Activated CD4-positive, alpha-beta T cell treated with anti-CD3 and anti-CD28 coated beads, Interleukin-2, Interleukin-6, amounts not matched to agents 100 ng/mL and 50 ng/mL, durations not matched to agents 16 hours and 8 hours (primary cell): ENCODE results near the gene CAVIN2.
A peak's percentile ranks its signal among the peaks of the same experiment; 100 is the strongest.

Source experiments
- DNase-seq: peaks from one replicate; pipeline ENCODE4 v3.0.0-alpha.2; 2020

CAVIN2 gene, protein sequence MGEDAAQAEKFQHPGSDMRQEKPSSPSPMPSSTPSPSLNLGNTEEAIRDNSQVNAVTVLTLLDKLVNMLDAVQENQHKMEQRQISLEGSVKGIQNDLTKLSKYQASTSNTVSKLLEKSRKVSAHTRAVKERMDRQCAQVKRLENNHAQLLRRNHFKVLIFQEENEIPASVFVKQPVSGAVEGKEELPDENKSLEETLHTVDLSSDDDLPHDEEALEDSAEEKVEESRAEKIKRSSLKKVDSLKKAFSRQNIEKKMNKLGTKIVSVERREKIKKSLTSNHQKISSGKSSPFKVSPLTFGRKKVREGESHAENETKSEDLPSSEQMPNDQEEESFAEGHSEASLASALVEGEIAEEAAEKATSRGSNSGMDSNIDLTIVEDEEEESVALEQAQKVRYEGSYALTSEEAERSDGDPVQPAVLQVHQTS

DNA sequence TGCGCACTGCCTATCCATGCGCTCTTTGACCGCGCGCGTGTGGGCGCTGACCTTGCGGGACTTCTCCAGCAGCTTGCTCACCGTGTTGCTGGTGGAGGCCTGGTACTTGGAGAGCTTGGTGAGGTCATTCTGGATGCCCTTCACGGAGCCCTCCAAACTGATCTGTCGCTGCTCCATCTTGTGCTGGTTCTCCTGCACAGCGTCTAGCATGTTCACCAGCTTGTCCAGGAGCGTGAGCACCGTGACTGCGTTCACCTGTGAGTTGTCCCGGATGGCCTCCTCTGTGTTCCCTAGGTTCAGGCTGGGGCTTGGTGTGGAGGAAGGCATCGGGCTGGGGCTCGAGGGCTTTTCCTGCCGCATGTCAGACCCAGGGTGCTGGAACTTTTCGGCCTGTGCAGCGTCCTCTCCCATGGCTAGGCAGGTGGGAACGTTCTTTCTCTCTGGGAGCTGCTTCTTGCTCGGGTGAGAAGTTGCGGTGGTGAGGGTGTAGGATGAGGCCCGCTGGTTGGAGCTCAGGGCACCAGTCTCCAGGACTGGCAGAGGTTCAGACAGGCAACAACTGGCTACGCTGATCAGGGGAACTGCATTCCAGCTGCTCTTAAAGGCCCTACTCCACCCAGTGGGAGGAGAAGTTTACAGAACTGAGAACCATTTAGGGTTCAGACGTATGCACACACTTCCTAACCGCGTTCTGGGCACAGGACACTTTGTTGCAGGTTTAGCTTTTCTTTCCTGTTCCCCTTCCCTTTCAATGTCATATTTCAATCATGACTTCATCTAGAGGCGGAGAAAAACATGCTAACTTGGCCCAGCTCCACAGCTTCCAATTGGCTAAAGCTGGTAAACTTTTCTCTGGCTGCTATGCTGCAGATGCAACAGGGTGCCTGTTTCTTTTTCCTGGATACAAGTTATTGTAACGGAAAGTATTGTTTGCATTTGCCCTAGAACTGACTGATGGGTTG is at the start of gene CAVIN2:
Gene CAVIN2 (minus strand): TSS at position 574 of the 962 bp plus-strand sequence. CDS start 163 bp downstream, at position 411.
- DNase-seq: no peak

DNA sequence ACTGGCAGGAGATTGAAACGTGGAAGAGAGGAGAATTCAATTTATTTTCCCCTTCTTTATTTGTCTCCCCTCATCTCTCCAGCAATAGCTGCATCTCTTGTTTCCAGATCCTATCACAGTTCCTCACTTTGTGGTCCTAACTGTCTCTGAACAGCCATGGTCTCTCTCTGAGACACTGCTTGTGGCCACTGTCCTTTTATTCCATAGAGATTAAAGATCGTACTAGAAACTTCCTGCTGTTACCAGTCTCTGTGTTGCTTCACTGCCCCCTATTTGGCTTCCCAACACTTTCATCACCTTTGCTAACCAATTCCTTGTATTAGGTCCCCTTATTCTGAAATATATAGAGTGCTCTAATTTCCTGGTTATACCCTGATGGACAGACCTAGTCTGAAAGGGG is 48.9 kb upstream of the CAVIN2 start:
- no peak for DNase-seq

DNA sequence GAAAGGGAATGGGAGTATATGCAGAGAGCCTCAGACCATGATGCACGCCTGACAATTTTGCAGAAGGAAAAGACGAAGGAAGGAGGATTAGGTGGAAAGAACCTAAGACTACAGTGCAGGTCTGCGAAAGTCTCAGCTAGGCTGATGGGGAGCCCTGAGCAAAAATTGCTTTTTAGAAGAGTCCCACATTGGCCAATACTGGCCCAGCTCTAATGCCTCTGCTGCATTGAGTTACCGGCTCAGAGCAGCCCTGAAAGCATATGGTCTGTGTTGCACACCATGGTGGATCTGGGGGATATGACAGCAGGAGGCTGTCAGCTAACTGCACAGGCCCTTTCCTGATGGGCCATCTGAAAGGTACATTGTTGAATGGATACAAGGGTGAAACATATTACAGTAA is 48.3 kb upstream of the CAVIN2 start:
- no peak for DNase-seq

DNA sequence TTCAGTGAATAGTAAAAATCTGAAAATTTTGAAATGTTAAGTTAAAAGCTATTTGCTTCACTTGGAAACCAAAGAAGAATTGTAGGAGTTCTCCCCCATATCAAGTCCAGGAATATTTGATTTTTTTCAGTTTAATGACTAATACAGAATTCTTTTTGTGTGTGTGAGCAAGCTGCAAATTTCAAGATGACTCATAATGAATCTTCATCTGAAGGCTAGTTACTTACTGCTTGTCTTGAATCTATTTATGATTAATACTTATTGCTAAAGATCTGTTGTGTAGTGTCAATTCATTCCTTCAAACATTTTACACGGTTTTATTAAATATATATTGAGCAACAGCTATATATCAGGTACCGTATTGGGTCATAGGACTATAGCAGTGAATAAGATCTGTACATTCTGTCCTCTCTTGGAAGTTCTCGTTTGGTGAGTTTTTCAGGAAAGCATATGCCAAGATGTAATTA is 47.8 kb upstream of the CAVIN2 start:
- DNase-seq: peak; percentile 4

DNA sequence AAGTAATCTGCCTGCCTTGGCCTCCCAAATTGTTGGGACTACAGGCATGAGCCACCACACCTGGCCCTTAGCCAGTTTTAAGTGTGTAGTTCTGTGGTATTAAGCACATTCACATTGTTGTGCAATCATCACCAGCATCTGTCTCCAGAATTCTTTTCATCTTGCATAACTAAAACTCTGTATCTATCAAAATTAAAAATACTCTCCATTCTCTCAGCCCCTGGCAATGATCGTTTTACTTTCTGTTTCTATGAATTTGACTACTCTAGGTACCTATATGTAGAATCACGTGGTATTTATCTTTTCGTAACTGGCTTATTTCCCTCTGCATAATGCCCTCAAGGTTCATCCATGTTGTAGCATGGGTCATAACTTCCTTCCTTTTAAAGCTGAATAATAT is 45.5 kb upstream of the CAVIN2 start:
- DNase-seq: no peak

DNA sequence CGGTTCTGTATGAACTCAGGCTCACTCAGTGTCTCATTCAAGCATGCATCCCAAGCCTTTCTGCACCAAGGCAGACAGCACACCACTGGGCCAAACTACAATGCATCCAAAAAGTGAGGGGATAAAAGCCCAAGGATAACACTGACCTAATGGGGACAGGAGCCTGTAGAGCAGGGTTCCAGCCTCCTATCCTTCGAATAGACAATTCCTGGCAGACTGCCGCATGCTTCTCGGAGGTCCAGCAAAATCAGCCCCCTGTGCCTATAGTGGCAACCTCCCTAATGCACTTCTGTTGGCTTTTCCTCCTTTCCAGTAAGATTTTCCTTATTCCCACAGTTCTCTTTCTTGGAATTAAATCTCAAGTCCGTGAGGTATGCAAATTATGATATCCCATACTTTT is 44.8 kb upstream of the CAVIN2 start:
- no peak for DNase-seq

DNA sequence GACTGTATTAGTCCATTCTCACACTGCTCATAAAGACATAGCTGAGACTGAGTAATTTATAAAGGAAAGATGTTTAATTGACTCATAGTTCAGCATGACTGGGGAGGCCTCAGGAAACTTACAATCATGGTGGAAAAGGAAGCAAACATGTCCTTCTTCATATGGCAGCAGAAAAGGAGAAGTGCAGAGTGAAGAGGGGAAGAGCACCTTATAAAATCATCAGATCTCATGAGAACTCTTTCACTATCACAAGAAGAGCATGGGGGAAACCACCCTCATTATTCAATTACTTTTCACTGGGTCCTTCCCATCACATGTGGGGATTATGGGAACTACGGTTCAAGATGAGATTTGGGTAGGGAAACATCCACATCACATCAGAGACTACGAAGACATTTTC is 43.0 kb upstream of the CAVIN2 start:
- DNase-seq: no peak

DNA sequence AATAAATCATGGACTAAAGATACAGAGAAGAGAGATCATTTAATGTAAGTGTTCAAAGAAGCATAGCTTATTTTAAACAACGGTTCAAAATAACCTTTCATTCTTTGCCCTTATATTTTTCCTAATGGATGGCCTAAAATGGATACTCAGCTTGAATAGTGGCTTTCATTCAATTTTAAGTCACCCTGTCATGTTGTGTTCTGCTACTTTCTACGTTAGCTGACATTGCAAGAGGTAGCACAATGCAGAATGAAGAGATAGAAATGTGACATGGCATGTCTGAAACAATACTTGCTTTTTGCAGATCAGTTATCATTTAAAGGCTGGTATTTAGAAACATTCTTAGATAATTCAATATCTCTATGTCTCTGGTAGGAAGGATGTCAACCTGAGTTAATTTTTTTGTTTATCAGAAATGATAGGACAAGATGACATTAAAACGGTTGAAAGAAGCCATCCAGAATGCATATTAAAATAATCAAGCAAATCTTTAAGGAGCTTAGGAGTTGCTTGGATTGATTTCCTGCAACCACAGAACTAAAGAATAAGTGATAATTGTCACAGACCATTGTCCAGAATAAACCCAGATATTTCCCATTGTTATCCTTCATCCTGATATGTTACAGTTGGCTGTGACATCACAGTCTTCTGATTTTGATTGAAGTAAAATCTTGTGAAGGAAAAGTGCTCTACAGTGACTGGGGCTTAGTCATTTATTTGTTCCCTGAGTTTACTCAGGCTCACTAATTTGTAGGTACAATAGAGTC is 41.7 kb upstream of the CAVIN2 start:
- no peak for DNase-seq

DNA sequence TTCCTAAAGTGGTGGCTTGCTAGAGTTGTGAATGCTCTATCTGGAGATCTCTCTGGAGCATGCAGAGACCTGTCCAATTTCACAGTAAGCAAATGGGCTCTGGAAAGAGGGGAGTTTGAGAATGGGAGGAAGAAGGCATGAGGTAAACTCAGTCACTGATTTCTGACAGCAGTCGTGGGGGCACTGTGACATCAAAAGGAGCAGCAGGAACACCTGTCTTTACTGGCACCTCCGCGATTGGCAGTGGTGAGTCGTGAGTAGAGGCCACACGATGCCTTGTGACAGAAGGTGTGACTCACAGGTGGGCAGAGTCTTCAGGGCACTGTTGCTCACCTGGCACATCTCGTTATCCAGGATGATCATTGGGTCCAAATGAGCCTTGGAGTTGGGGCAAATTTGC is 38.8 kb upstream of the CAVIN2 start:
- DNase-seq: no peak

DNA sequence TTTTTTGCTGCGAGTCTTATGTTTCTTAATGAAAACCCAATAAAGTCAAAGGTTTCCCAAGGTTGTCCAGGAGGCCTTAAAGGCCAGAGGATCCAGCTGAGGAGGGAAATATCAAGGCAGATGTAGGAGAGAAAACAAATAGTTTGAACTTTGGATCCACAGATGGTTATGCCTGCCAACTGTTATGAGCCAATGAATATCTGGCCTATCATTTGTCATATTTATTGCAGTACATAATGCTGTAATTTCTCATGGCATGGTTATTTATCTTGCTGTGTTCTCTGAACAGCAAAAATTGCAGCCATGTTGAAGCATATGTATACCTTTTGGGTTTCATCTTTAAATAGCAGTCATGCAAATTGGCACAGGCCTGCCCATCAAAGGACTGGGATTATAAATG is 38.2 kb upstream of the CAVIN2 start:
- DNase-seq: no peak

DNA sequence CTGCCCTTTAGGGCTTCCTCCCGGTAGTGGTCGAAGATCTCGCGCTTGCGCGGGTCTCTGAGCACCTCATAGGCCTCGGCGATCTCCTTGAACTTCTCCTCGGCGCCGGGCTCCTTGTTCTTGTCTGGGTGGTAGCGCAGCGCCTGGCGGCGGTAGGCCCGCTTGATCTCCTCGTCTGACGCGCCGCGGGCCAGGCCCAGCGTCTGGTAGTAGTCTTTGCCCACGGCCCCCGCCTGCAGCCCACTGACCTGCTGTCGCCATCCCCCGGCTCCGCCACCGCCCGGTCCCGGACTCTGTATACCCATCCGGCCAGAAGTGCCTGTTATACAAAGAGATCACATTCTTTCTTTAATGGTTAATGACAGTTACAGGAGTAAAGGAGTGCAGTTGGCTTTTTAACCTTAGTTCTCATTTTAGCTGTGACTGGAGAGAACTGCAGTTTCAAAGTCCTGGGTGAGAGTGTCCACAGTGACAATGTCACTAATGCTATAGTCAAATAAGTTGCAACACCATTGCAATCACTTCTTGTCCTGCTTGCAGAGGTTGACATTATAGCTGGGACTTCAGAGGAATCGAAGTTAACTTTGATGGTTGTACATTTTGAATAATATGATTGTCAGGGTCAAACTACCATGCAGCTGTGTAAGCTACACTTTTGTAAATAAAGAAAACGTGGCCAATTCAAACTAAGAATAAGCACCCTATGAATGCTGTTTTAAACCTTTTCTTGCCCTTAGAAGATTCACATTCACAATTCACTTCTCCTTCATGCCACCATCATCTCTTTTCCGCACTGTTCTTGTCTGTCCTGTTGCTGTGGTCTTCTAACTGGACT is 35.3 kb upstream of the CAVIN2 start:
- no peak for DNase-seq

DNA sequence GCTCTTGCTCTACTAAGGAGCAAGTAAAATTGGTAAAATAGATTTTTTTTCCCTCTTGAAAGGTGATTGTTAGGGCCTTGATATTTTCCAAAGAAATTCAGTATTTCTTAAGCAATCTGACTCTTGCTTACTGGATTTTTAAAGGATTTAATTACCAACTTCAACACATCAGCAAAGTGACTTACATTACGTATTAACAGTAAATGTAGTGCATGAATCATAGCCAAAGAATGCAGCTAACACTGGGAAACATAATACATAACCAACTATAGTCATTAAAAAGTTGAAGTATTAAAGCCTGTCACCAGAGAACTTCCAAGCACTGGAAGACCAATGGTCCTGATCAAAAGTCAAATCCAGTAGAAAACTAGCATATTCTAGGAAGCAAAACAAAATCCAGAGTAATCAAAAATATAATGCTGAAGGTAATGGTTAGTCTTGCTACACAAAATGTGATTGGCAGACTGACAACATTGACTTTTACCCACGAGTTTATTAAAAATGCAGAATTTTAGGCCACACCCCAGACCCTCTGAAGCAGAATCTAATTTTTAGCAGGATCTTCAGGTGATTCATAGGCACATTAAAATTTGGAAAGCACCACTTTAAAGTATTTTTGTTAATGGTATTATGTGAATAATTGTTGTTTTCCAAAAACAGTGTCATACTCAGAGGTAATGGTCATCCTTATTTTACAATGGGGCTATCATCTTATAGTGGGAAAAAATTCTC is 31.8 kb upstream of the CAVIN2 start:
- DNase-seq: no peak

DNA sequence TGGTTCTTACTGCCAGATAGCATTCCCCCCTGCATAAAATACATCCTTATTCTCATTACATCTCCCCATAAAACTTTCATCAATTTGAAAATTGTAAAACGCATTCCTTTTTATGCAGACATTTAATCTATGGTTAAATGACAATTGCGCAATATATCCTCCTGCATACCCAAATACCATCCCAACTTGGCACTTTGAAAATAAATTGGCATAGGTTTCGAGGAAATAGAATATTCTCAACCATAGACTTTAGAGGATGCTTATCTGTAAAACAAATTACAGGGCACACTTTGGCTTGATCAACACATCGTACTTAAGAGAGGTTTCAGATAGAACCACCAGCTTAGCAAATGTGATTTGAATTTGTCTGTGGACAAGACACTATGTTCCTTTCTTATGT is 31.0 kb upstream of the CAVIN2 start:
- DNase-seq: no peak

DNA sequence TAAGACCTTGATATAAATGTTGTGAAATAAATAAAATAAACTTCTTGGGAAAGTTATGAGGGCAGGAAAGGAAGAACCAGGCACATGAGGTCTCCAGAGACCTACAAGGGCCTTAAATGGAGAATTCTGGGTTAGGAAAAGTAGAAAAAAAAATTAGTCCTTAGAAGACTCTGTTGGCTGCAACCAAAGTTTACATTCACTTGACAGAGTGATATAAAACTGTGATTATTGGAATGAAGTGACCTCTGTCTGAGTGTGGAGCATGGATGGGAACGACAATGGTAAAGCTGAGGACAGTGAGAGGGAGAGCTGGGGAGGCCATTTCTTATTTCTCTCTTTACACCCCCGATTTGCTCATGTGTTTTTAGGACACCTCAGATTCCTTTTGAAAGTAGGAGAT is 29.0 kb upstream of the CAVIN2 start:
- DNase-seq: no peak

DNA sequence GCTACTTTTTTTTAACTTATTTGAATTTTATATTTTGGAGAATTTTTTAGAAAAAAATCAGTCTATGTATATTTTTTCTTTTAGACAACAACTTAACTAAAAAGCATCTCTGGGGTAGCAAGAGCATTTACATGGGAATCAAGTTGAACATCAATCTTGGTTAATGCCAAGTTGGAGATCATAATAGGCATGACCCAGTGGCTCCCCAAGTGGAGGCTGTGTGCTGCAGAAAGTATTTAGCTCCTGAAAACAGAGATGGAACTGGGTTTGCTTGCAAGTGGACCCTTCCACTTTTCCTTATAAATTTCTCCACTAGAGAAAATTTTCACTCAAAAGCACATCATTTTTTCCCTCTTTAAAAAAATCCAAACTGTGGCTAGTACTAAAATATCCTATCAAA is 23.9 kb upstream of the CAVIN2 start:
- DNase-seq: no peak

DNA sequence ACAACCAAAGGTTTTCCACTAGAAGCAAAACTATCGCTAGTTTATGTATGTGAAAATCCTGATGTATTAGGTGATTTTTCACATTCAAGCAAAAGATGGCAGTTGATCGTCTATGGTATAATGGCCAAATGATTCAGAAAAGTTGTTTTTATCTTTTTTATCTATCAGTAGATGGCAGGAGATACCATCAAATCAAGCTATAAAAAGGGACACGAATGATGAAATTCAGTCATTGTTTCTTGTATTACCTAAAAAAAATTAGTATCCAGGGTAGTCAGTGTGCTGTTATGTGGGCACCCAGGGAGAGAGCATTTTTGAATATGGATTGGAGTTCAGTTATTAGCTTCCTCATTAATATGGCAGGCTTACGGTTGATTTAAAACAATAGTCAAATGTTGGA is 22.9 kb upstream of the CAVIN2 start:
- DNase-seq: no peak

DNA sequence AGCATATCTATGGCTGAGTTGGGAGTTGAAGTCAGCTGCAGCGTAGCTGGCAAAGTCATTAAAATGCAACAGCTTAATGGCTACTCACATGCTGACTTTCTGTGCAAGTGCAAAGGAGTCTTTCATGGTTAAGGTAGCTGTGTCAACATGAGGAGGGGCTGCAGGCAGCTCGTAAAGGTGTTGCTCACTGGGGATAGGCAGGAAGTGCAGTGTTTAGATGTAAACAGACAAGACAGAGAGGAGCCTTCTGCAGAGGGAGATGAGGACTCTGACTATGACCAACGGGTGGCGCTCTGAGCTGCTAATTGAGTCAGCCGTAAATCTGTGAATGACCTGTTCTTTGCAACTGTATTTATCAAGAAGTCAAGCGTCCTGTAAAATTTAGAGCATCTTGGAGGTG is 22.3 kb upstream of the CAVIN2 start:
- no peak for DNase-seq

DNA sequence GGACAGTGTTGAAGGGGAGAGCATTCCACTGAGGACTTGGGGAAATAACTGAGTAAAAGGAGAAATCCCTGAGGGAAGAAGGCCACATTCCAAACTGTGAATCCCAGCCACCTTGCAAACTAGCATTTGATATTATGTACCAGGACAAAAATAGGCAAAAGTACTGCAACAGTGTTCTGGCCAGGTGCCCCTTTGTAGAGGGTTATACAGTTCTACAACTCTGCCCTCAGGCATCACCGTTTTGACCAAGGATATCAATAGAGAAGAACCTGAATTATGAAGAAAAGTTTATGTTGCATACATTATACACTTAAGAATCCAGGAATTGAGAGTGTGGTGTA is 20.6 kb upstream of the CAVIN2 start:
- no peak for DNase-seq

DNA sequence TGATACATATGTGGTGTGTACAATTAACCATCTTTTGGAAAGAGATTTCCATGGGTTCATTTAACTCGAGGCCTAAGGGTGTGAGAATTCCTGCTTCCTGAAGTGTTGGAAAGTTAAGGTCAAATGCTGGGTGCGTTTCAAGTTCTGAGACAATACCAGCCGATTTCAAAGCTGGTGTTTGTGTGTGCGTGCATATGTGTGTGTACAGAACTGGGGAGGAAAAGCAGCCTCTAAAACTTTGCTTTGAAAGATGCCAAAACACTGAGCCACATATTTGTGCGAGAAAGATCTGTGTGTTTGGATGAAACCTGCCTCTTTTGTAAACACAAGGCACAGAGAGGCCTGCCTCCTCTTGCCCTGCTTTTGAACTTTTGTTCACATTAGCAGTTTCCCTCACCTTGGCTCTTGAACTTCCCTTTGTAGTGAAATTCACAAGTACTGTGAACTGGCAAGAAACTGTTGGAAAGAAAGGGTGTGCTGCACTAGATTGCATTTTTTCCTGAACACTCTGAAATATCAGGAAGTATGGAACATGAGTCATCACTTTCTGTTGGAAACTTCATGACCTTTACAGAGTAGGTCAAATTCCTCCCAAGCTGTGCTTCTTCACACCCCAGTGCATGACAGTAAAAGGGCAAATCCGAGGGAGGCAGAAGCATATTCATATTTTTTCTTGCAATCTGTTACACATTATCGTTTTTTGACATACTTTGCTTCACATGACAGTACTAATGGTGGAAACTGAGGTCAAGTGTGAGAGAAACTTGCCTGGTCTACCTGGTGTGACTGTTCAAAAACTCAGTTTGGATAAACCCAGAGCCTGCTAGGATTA is 20.0 kb upstream of the CAVIN2 start:
- no peak for DNase-seq

DNA sequence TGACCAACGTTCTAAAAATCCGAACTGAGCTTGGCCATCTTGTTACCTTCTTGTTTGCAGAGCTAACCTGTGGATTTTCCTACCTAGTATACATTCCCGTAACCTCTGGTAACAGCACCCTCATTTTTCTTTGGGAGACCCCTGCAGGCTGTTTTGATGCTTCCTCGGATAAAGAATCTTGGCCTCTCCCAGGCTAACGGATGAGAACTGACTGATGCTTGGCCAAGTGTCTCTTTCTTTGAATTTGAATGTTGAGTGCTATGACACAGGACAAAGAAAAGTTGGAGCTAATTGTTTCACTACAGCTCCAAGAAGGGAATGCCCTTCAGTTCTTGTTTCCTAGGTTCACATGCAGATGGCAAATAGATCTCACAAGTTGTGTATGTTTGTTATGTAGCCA is 19.3 kb upstream of the CAVIN2 start:
- DNase-seq: no peak
